Smooth muscle cell of the coronary artery (primary cell): Measurements from ENCODE around the gene ZBTB1. TPM values are rescaled to one million over a fixed set of nuclear protein-coding genes. Genes with fewer than 3 reads are reported as not detected.

Experiments used
- total RNA-seq: library from RNA; depleted of rRNA; stranded (reverse); fragments of >200 nt; gene quantifications from 2 replicates; pipeline ENCODE4 v1.2.3, GENCODE V29; 2014; ENCODE audit warnings: low replicate concordance

The ZBTB1 gene
- total RNA-seq = 23.3 and 28.3 TPM in 2 replicates

GRCh38 chr14:64504310-64504896 lies at the start of gene ZBTB1:
TSS of gene ZBTB1 (plus strand) at chr14:64504770. CDS start at chr14:64521505, 16,735 bp downstream.

GRCh38 chr14:64465191-64465822 lies 39.3 kb upstream of the ZBTB1 start, which contains the start of gene AKAP5:
TSS of gene AKAP5 (plus strand) at chr14:64465499. CDS start at chr14:64468395, 2,896 bp downstream.

GRCh38 chr14:64503434-64504309 lies 898 bp upstream of the ZBTB1 start, which contains the start of gene ZBTB25:
TSS of gene ZBTB25 (minus strand) at chr14:64503838. CDS start at chr14:64490533, 13,305 bp downstream.

GRCh38 chr14:64540208-64541202 lies 35.9 kb downstream of the ZBTB1 start, which contains the start of gene HSPA2:
TSS of gene HSPA2 (plus strand) at chr14:64540741. CDS start at chr14:64540850, 109 bp downstream.

GRCh38 chr14:64549791-64550620 lies 45.4 kb downstream of the ZBTB1 start, which contains the start of gene PPP1R36:
TSS of gene PPP1R36 (plus strand) at chr14:64549961. CDS start at chr14:64549998, 37 bp downstream.

Other genes starting within 250 kb of the ZBTB1 start
- gene ESR2, start 210.4 kb upstream of the ZBTB1 start, total RNA-seq = 0.12 TPM in 1 of 2 replicates, not detected in the other
- gene MTHFD1, start 116.4 kb upstream of the ZBTB1 start, total RNA-seq = 38.9 and 41.8 TPM in 2 replicates
- gene AKAP5, start 39.3 kb upstream of the ZBTB1 start, total RNA-seq = 0.12 and 1.2 TPM in 2 replicates
- gene ZBTB25, start 932 bp upstream of the ZBTB1 start, total RNA-seq = 2.9 and 3.5 TPM in 2 replicates
- 2.9 and 5.4 TPM in 2 replicates for gene HSPA2, start 36.0 kb downstream of the ZBTB1 start, total RNA-seq
- 0.53 and 0.82 TPM in 2 replicates for gene PPP1R36, start 45.2 kb downstream of the ZBTB1 start, total RNA-seq
- gene PLEKHG3, start 199.7 kb downstream of the ZBTB1 start, total RNA-seq = 6.2 and 6.3 TPM in 2 replicates